ACC112 (cell line): ENCODE data around the gene B4GALT6.

Source experiments
- H2AFZ ChIP-seq: fragments of 200-600 bp; sonication (generic); one replicate; pipeline ENCODE4 v1.6.0; 2017; ENCODE audit warnings: antibody characterized with exemption, low read length; ENCODE audit not compliant: unreplicated experiment
- H3K27ac ChIP-seq: fragments of 200-600 bp; sonication (generic); 2 replicates; pipeline ENCODE4 v1.5.1; 2014; ENCODE audit warnings: low read depth, mild to moderate bottlenecking, antibody characterized with exemption, low read length, moderate library complexity
- H3K27me3 ChIP-seq: fragments of 200-600 bp; sonication (generic); 2 replicates; pipeline ENCODE4 v1.6.1; 2014; ENCODE audit warnings: mild to moderate bottlenecking, antibody characterized with exemption, low read length, moderate library complexity, mixed read lengths; ENCODE audit not compliant: insufficient read depth
- H3K36me3 ChIP-seq: fragments of 200-600 bp; sonication (generic); 2 replicates; pipeline ENCODE4 v1.6.1; 2016; ENCODE audit warnings: mild to moderate bottlenecking, antibody characterized with exemption, low read length, moderate library complexity, mixed read lengths; ENCODE audit not compliant: insufficient read depth
- H3K4me1 ChIP-seq: fragments of 200-600 bp; sonication (generic); one replicate; pipeline ENCODE4 v1.6.1; 2016; ENCODE audit warnings: low read length, mixed read lengths; ENCODE audit not compliant: insufficient read depth, unreplicated experiment, control insufficient read depth
- H3K4me3 ChIP-seq: fragments of 200-600 bp; sonication (generic); 2 replicates; pipeline ENCODE4 v1.5.1; 2014; ENCODE audit warnings: mild to moderate bottlenecking, low read depth, low read length
- H3K79me2 ChIP-seq: fragments of 200-600 bp; sonication (generic); one replicate; pipeline ENCODE4 v1.6.0; 2016; ENCODE audit warnings: low read length; ENCODE audit not compliant: control insufficient read depth, unreplicated experiment, insufficient read depth

The B4GALT6 gene

DNA sequence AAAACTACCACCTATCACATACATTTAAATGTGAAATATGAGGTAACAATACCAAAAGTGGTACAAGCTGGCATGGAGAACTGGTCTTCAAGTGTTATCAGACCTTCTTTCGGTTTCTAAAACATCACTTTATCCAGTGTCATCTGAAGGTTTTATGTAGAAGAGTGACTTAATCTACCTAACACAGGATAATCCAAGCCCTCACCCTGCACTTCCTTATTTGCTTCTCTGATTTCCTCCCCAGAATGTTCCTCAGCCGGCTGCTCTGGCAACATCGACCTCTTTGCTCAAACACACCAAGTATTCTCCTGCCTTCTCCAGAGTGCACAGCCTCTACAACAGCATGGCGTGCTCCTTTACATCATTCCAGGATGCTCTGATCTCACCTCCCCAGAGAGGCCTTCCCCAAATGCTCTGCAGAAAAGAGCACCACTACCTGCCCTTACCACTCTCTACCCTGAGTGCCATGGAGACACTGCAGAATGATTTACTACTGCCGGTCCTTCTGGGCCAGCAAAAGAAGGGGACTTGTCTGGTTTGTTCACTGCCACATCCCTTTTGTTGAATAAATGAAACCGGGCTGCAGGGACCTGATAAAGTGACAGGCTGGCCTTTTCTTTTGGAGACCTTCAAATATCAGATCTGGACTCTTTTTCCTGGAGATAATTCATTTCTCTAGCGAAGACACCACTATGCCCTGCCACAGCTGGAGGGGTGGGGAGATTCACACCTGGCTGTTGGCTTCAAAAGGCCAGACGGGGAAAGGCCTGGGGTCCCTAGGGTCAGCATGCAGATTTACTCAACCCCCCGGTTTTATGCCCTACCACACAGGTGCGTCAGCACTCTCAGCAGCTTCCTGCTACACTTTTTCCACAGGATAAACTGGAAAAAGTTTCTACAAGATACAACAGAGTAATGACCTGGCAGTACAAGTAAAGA is 50.7 kb downstream of the B4GALT6 start:
- H3K4me1 ChIP-seq: no peaks in the 10 kb centered on the region
- H3K4me3 ChIP-seq: no peak overlapping the region

DNA sequence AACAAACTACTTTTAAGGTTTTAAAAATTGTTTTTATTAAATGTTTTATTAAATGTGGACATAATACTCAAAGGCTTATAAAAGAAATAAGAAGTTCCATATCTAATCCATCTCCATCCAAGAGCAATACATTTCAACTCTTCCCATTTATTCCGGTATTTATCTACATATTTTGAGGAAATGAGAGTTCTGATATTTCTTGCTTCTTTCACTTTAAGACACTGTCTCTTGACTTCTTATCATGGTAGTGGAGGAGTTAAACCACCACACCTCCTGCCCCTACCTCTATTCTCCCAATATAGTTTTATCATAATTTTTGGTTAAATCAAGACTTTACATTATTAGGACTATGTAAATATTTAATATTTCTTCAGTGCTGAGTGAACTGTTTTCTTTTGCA is 52.0 kb downstream of the B4GALT6 start:
- no peaks in the 10 kb centered on the region for H3K4me1 ChIP-seq
- H3K79me2 ChIP-seq: no peaks in the 10 kb centered on the region
- H2AFZ ChIP-seq: no peak overlapping the region
- no peaks in the 10 kb centered on the region for H3K36me3 ChIP-seq
- no peaks in the 10 kb centered on the region for H3K27me3 ChIP-seq
- no peak overlapping the region for H3K27ac ChIP-seq
- no peak overlapping the region for H3K4me3 ChIP-seq

More for the DNA sequence above, 50.7 kb downstream of the B4GALT6 start:
- H3K36me3 ChIP-seq: no peaks in the 10 kb centered on the region
- H3K27me3 ChIP-seq: no peaks in the 10 kb centered on the region
- H3K79me2 ChIP-seq: no peaks in the 10 kb centered on the region
- no peak overlapping the region for H2AFZ ChIP-seq
- no peak overlapping the region for H3K27ac ChIP-seq

- no peaks in the 10 kb centered on the region for H3K36me3 ChIP-seq
- no peaks in the 10 kb centered on the region for H3K79me2 ChIP-seq
- H3K4me3 ChIP-seq: no peak overlapping the region
- H3K27me3 ChIP-seq: no peaks in the 10 kb centered on the region
- no peak overlapping the region for H2AFZ ChIP-seq
- no peaks in the 10 kb centered on the region for H3K4me1 ChIP-seq
- H3K27ac ChIP-seq: no peak overlapping the region
Observed at GRCh38 chr18:31631526-31631925, 52.9 kb downstream of the B4GALT6 start.

- Histone ChIP-seq H3K27ac (no peak overlapping the region), H3K79me2 (no peaks in the 10 kb centered on the region), H3K4me1 (no peaks in the 10 kb centered on the region), H3K4me3 (no peak overlapping the region), H2AFZ (no peak overlapping the region), H3K36me3 (no peaks in the 10 kb centered on the region), H3K27me3 (no peaks in the 10 kb centered on the region)
Observed at GRCh38 chr18:31630549-31630948, 53.8 kb downstream of the B4GALT6 start.

- no peak overlapping the region for H2AFZ ChIP-seq
- H3K36me3 ChIP-seq: no peaks in the 10 kb centered on the region
- H3K27me3 ChIP-seq: no peaks in the 10 kb centered on the region
- no peak overlapping the region for H3K27ac ChIP-seq
- no peak overlapping the region for H3K4me3 ChIP-seq
- H3K4me1 ChIP-seq: no peaks in the 10 kb centered on the region
- H3K79me2 ChIP-seq: no peaks in the 10 kb centered on the region
Observed at GRCh38 chr18:31626409-31626808, 58.0 kb downstream of the B4GALT6 start.

DNA sequence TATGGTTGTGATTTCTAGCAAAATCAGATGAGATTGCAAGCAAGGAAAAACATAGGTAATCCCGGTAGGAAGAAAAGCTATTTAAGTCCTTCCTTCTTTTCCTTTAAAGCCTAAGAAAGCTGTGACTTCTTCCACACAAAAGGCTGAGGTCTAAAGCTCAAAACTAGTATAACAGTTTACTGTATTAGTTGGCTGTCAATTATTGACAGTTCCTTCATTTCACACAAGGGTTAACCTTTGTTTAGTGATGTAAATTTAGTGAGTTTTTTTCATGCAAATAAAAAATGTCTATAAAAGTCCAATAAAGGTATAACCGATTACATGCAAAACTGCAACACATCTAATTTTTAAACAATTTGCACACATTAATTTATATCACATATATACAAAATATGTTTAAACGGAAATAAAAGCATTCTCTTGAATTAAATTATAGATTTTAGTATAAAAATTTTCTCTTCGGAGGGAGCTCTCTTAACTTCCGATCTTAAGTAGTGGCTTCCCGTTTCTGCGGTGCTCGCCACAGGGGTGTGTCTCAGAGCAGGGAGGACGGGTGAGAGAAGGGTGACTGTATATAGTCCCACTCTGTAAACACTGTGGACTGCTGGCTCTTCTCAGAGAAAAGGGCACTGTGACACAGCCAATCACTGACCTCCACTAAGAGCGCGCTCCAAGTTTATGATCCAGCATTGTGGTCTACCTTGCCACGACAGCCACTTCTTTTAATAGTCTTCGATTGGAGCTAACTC is 59.3 kb downstream of the B4GALT6 start:
- no peak overlapping the region for H3K4me3 ChIP-seq
- H3K36me3 ChIP-seq: no peaks in the 10 kb centered on the region
- no peak overlapping the region for H3K27ac ChIP-seq
- H3K79me2 ChIP-seq: no peaks in the 10 kb centered on the region
- H3K4me1 ChIP-seq: no peaks in the 10 kb centered on the region
- H2AFZ ChIP-seq: no peak overlapping the region
- no peaks in the 10 kb centered on the region for H3K27me3 ChIP-seq

GRCh38 chr18:31619291-31619690 is 65.1 kb downstream of the B4GALT6 start:
- no peaks in the 10 kb centered on the region for H3K4me1 ChIP-seq
- no peaks in the 10 kb centered on the region for H3K36me3 ChIP-seq
- no peak overlapping the region for H2AFZ ChIP-seq
- H3K27me3 ChIP-seq: no peaks in the 10 kb centered on the region
- H3K27ac ChIP-seq: no peak overlapping the region
- H3K79me2 ChIP-seq: no peaks in the 10 kb centered on the region
- no peak overlapping the region for H3K4me3 ChIP-seq

GRCh38 chr18:31618801-31619200 is 65.6 kb downstream of the B4GALT6 start:
- H3K27ac ChIP-seq: no peak overlapping the region
- no peaks in the 10 kb centered on the region for H3K79me2 ChIP-seq
- H3K4me3 ChIP-seq: no peak overlapping the region
- H3K27me3 ChIP-seq: no peaks in the 10 kb centered on the region
- no peaks in the 10 kb centered on the region for H3K36me3 ChIP-seq
- no peak overlapping the region for H2AFZ ChIP-seq
- no peaks in the 10 kb centered on the region for H3K4me1 ChIP-seq

- Histone ChIP-seq H3K4me1 (no peaks in the 10 kb centered on the region), H3K4me3 (no peak overlapping the region), H2AFZ (no peak overlapping the region), H3K79me2 (no peaks in the 10 kb centered on the region), H3K27ac (no peak overlapping the region), H3K27me3 (no peaks in the 10 kb centered on the region), H3K36me3 (no peaks in the 10 kb centered on the region)
Observed at GRCh38 chr18:31617031-31617717, 67.2 kb downstream of the B4GALT6 start.

DNA sequence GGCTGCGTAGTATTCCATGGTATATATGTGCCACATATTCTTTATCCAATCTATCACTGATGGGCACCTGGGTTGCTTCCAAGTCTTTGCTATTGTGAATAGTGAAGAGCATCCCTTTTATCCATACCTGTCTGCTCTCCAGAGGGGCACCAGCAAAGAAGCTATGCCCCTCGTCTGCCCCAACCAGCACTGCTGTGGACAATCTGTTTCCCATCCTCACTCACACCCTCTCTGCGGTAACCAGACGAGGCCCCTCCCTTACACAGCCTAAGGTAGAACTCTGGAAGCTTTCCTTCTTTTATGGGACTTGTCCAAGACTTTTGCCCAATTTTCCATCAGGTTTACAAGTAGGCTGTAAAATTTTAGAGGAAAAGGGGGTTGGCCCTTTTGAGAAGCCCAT is 67.8 kb downstream of the B4GALT6 start:
- Histone ChIP-seq H3K4me1 (no peaks in the 10 kb centered on the region), H3K36me3 (no peaks in the 10 kb centered on the region), H3K79me2 (no peaks in the 10 kb centered on the region), H3K27me3 (no peaks in the 10 kb centered on the region), H3K4me3 (no peak overlapping the region), H3K27ac (no peak overlapping the region), H2AFZ (no peak overlapping the region)
